ENCODE data around the gene CHRND.

GRCh38 chr2:232484628-232485347 lies 41.2 kb upstream of the CHRND start:
- TF ChIP-seq CTCF (IDR thresholded peaks at IDR 0.05; ENCODE audit: insufficient read depth, low read depth, low read length) (no peak), EZH2 (IDR thresholded peaks at IDR 0.05; ENCODE audit: insufficient read depth, low read length) (no peak)
